Muscle of back (tissue), 11 donors: Measurements from ENCODE around the gene AHNAK2. TPM values are rescaled to one million over a fixed set of nuclear protein-coding genes. Genes with fewer than 3 reads are reported as not detected.

Source experiments
- DNase-seq, 3 donors: peaks; one replicate each; pipeline versions ENCODE4 v3.0.0 to v3.0.0-alpha.2; 2013
- polyA plus RNA-seq, 10 donors: library from polyadenylated mRNA; unstranded; fragments of 120-200 nt; gene quantifications; one replicate each; pipeline ENCODE4 v1.2.1, GENCODE V29; 2013; ENCODE audit not compliant: insufficient read length in 10 of 10

AHNAK2 gene
- polyA plus RNA-seq, 10 donors: 4.1 to 22.2 (median 16.0) TPM

GRCh38 chr14:104941508-104942365, 36.4 kb downstream of the AHNAK2 start:
- DNase-seq: no peak

- no peak for DNase-seq
Observed at GRCh38 chr14:104940526-104941150, 37.5 kb downstream of the AHNAK2 start.

GRCh38 chr14:104939666-104940410, 38.3 kb downstream of the AHNAK2 start:
- no peak for DNase-seq

GRCh38 chr14:104938960-104939359, 39.2 kb downstream of the AHNAK2 start:
- DNase-seq: no peak

- DNase-seq: no peak
Observed at GRCh38 chr14:104938436-104938835, 39.7 kb downstream of the AHNAK2 start.

GRCh38 chr14:104937694-104938365, 40.3 kb downstream of the AHNAK2 start:
- DNase-seq: no peak

- no peak for DNase-seq
Observed at GRCh38 chr14:104937161-104937560, 41.0 kb downstream of the AHNAK2 start.

GRCh38 chr14:104936361-104937155, 41.6 kb downstream of the AHNAK2 start:
- no peak for DNase-seq

GRCh38 chr14:104935955-104936354, 42.2 kb downstream of the AHNAK2 start:
- DNase-seq: no peak

- no peak for DNase-seq
Observed at GRCh38 chr14:104935026-104935650, 43.0 kb downstream of the AHNAK2 start.

GRCh38 chr14:104933746-104934733, 44.1 kb downstream of the AHNAK2 start:
- DNase-seq: no peak

GRCh38 chr14:104932676-104933631, 45.2 kb downstream of the AHNAK2 start:
- DNase-seq: peak; percentile 80 to 96 (median 93)

- DNase-seq: peak in 1 of 3 donors; percentile 63
Observed at GRCh38 chr14:104931771-104932675, 46.2 kb downstream of the AHNAK2 start.

- DNase-seq: no peak
Observed at GRCh38 chr14:104931304-104931770, 46.8 kb downstream of the AHNAK2 start.

- DNase-seq: peak in 2 of 3 donors; percentile 22 to 48
Observed at GRCh38 chr14:104930526-104931303, 47.5 kb downstream of the AHNAK2 start.
